Measurements from ENCODE around the gene SCUBE1. TPM values are rescaled to one million over a fixed set of nuclear protein-coding genes. Genes with fewer than 3 reads are reported as not detected.
A peak's percentile ranks its signal among the peaks of the same experiment; 100 is the strongest.

SCUBE1 gene
- total and polyA plus RNA-seq, 3 donors from 2014 or later, result 11.0 to 28.9 (median 23.5) TPM

GRCh38 chr22:43197271-43197941 lies 145.8 kb downstream of the SCUBE1 start:
- intact Hi-C loops (cut with DNase I; ENCODE audit: low total_unique reads), result no loop called here
- Histone ChIP-seq H3K27ac (no peak overlapping the region), H3K4me1 (peaks cover 4% of the 10 kb centered on the region), H3K27me3 (no peaks in the 10 kb centered on the region), H3K36me3 (ENCODE audit: low read depth, missing control alignments) (no peaks in the 10 kb centered on the region), H3K4me3 (no peak overlapping the region), H3K9me3 (no peaks in the 10 kb centered on the region)
- TF ChIP-seq, protein P1, sequence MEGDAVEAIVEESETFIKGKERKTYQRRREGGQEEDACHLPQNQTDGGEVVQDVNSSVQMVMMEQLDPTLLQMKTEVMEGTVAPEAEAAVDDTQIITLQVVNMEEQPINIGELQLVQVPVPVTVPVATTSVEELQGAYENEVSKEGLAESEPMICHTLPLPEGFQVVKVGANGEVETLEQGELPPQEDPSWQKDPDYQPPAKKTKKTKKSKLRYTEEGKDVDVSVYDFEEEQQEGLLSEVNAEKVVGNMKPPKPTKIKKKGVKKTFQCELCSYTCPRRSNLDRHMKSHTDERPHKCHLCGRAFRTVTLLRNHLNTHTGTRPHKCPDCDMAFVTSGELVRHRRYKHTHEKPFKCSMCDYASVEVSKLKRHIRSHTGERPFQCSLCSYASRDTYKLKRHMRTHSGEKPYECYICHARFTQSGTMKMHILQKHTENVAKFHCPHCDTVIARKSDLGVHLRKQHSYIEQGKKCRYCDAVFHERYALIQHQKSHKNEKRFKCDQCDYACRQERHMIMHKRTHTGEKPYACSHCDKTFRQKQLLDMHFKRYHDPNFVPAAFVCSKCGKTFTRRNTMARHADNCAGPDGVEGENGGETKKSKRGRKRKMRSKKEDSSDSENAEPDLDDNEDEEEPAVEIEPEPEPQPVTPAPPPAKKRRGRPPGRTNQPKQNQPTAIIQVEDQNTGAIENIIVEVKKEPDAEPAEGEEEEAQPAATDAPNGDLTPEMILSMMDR (IDR thresholded peaks at IDR 0.05), result no peak
- TF ChIP-seq POLR2A (IDR thresholded peaks at IDR 0.05), result no peak
- no peak for DNase-seq
- 72 to 75% methylated on average over 19 to 22 of the region's 22 CpGs for WGBS, 2 donors

GRCh38 chr22:43191831-43192230 lies 151.3 kb downstream of the SCUBE1 start:
- H3K4me1 ChIP-seq, result no peaks in the 10 kb centered on the region
- TF ChIP-seq, protein P1 (IDR thresholded peaks at IDR 0.05), result no peak
- TF ChIP-seq POLR2A (IDR thresholded peaks at IDR 0.05), result no peak
- no peaks in the 10 kb centered on the region for H3K9me3 ChIP-seq
- H3K27ac ChIP-seq, result no peak overlapping the region
- intact Hi-C loops (cut with DNase I; ENCODE audit: low total_unique reads), result no loop called here
- no peak for DNase-seq
- no peak overlapping the region for H3K4me3 ChIP-seq
- H3K27me3 ChIP-seq, result no peaks in the 10 kb centered on the region
- no peaks in the 10 kb centered on the region for H3K36me3 ChIP-seq (ENCODE audit: low read depth, missing control alignments)

DNA sequence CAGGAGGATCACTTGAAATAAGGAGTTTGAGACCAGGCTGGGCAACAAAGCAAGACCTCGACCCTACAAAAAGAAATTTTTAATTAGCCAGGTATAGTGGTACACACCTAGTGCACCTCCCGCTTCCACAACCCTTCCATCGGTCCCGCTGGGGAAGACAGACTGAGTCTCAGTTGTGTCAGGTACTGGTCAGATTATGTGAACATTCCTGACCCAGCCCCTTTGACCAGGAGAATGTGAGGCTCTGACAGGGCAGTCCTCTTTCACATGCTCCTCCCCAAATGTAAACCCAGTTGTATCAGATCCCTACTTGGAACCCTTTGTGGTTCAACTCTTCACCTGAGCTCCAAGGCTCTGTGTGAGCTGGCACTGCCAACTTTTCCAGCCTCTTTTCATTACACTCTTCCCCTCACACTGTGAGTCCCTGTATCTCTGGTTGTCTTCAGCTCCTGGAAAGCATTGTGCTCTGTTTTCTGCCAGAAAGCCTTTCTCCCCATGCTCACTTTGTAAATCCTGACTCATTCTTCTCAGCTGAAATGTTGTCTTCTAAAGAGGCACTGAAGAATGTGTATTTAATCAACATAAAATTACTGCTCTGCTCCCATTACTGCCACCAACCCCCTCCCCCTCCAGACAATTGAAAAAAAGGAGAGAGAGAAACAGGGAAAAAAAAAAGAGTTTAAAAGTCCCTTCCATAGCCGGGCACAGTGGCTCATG lies 154.2 kb downstream of the SCUBE1 start:
- no peak for TF ChIP-seq POLR2A (IDR thresholded peaks at IDR 0.05)
- TF ChIP-seq, protein P1 (IDR thresholded peaks at IDR 0.05), result no peak
- Histone ChIP-seq H3K27ac (no peak overlapping the region), H3K9me3 (no peaks in the 10 kb centered on the region), H3K4me1 (peaks cover 19% of the 10 kb centered on the region), H3K27me3 (no peaks in the 10 kb centered on the region), H3K36me3 (ENCODE audit: low read depth, missing control alignments) (no peaks in the 10 kb centered on the region), H3K4me3 (no peak overlapping the region)
- 72 to 86% methylated on average over 5 of the region's 5 CpGs for WGBS, 2 donors
- intact Hi-C loops (cut with DNase I; ENCODE audit: low total_unique reads), result no loop called here
- DNase-seq, result no peak

GRCh38 chr22:43187171-43188099 lies 155.7 kb downstream of the SCUBE1 start:
- H3K36me3 ChIP-seq (ENCODE audit: low read depth, missing control alignments), result no peaks in the 10 kb centered on the region
- H3K4me1 ChIP-seq, result peaks cover 32% of the 10 kb centered on the region
- WGBS, 2 donors, result 6 to 9% methylated on average over 9 to 21 of the region's 86 CpGs
- no peaks in the 10 kb centered on the region for H3K27me3 ChIP-seq
- DNase-seq, result peak; percentile 96
- intact Hi-C loops (cut with DNase I; ENCODE audit: low total_unique reads), result no loop called here
- H3K4me3 ChIP-seq, result peak overlapping the region; percentile 67 to 69
- H3K9me3 ChIP-seq, result no peaks in the 10 kb centered on the region
- TF ChIP-seq, protein P1 (IDR thresholded peaks at IDR 0.05), result peak; percentile 60 to 85 (median 76)
- no peak for TF ChIP-seq POLR2A (IDR thresholded peaks at IDR 0.05)
- peak overlapping the region; percentile 85 to 91 for H3K27ac ChIP-seq
